ENCODE measurements around the gene P4HB.

The P4HB gene

DNA sequence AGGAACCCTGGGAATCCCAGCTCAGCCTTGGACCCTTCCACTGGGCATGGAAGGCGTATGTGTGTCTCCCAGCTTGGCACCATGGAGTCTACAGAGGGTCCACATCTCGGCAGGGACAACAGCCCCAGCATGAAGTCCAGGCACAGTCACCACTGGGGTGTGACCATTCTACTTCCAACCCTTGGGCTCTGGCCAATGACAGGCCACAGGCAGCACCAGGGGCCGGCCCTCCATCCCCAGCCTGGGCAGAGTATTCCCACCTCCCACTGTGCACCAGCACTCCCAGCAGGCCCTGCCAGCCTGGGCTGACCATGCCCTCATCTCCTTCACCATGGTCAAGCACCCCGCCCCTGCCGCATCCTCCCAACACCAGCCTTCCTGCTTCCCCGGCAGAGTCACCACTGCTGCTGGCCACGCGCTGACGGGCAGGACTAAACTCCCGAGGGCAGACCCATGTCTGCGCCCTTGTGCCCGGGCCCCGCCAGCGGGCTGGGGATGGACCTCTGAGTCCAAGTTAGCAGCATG is 15.9 kb downstream of the P4HB start:
- Histone ChIP-seq H3K27me3 (no peaks in the 10 kb centered on the region), H3K9me3 (no peaks in the 10 kb centered on the region), H3K4me3 (no peak overlapping the region), H3K27ac (no peak overlapping the region), H3K36me3 (peaks cover 48 to 68% (median 62%) of the 10 kb centered on the region in 3 donors), H3K4me1 (peaks cover 0 to 15% (median 0%) of the 10 kb centered on the region in 4 donors)
- intact Hi-C loops (cut with DNase I; ENCODE audit: low total_unique reads), result no loop called here
- no peak for DNase-seq
- TF ChIP-seq, protein P1, sequence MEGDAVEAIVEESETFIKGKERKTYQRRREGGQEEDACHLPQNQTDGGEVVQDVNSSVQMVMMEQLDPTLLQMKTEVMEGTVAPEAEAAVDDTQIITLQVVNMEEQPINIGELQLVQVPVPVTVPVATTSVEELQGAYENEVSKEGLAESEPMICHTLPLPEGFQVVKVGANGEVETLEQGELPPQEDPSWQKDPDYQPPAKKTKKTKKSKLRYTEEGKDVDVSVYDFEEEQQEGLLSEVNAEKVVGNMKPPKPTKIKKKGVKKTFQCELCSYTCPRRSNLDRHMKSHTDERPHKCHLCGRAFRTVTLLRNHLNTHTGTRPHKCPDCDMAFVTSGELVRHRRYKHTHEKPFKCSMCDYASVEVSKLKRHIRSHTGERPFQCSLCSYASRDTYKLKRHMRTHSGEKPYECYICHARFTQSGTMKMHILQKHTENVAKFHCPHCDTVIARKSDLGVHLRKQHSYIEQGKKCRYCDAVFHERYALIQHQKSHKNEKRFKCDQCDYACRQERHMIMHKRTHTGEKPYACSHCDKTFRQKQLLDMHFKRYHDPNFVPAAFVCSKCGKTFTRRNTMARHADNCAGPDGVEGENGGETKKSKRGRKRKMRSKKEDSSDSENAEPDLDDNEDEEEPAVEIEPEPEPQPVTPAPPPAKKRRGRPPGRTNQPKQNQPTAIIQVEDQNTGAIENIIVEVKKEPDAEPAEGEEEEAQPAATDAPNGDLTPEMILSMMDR (IDR thresholded peaks at IDR 0.05), result no peak

DNA sequence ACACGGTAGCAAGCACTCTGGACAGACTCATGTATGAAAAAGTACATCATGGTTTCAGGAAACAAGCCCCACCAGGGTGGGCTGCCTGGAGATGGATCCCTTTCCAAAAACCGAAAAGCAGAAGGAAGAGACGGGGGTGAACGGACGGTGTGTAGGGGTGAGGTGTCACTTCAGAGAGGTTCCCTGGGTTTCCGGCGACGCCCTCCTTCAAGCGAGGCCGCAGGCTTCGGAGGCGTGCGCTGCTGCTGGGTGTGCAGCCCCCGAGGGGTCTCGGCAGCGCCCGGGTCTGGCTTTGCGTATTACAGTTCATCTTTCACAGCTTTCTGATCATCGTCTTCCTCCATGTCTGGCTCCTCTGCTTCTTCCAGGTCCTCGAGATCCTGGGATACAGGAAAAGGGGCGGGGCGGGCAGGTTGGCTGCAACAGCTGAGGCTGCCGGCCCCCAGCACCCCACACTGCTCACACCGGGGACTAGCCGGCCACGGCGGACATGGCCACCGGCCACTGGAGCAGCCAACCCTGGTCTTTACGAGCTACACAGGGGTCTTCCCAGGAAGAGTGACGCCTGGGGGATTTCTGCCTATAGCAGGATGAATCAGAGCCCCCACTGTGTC is 16.5 kb downstream of the P4HB start:
- Histone ChIP-seq H3K27ac (no peak overlapping the region), H3K27me3 (no peaks in the 10 kb centered on the region), H3K9me3 (no peaks in the 10 kb centered on the region), H3K4me3 (no peak overlapping the region), H3K4me1 (peaks cover 0 to 15% (median 0%) of the 10 kb centered on the region in 4 donors), H3K36me3 (peaks cover 48 to 62% (median 57%) of the 10 kb centered on the region in 3 donors)
- intact Hi-C loops (cut with DNase I; ENCODE audit: low total_unique reads), result no loop called here
- no peak for DNase-seq
- TF ChIP-seq, protein P1 (IDR thresholded peaks at IDR 0.05), result no peak

DNA sequence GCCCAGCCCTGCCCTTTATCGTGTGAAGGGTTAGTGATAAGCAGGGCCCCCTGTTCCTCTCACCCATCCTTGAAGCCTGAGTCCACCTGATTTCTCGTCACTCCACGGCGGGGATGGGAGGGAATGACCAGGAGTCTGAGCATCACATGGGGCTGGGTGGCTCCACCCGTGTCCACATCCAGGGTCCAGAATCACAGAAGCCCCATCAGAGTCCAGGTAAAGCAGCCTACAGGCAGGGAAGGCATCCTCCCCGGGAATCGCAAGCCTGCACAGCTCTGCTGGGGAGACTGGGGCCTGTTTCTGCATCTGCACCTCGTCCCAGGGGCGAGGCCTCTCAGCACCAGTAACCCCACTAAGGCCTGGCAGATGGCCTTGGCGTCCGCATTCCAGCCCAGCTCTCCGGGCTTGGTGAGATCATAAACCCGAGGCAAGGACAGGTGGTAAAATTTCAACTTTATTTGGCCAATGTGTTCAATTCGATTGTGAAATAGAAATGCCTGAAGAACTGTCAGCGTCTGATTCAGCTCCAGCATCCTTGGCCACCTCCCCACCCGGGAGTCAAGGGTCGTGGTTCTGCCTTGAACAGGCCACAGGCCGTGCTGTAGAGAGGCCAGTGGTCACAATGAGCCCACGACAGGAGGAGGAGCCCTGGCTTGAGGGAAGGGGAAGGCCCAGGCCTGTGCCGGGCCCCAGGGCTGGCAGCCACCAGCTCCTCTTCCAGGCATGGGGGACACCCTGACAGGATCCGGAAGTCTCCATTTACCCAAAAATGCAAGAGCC is 17.4 kb downstream of the P4HB start:
- no peak overlapping the region for H3K4me3 ChIP-seq
- H3K4me1 ChIP-seq, result peaks cover 0 to 15% (median 0%) of the 10 kb centered on the region in 4 donors
- H3K9me3 ChIP-seq, result no peaks in the 10 kb centered on the region
- no peak overlapping the region for H3K27ac ChIP-seq
- no peak for DNase-seq
- no peaks in the 10 kb centered on the region for H3K27me3 ChIP-seq
- peaks cover 48 to 55% (median 54%) of the 10 kb centered on the region in 3 donors for H3K36me3 ChIP-seq
- intact Hi-C loops (cut with DNase I; ENCODE audit: low total_unique reads), result no loop called here
- TF ChIP-seq, protein P1 (IDR thresholded peaks at IDR 0.05), result no peak

DNA sequence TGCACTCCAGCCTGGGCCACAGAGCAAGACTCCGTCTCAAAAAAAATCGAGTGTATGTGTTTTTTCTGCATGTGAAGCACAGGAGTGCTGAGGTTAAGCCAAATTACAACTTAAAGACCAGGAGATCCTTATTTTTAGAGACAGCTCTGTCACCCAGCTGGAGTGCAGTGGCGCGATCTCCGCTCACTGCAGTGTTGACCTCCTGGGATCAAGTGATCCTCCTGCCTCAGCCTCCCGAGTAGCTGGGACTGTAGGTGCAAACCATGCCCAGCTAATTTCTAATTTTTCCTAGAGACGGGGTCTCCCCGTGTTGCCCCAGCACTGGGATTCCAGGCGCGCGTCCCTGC is 18.0 kb downstream of the P4HB start:
- Histone ChIP-seq H3K27me3 (no peaks in the 10 kb centered on the region), H3K4me1 (peaks cover 0 to 15% (median 0%) of the 10 kb centered on the region in 4 donors), H3K36me3 (peaks cover 46 to 49% (median 48%) of the 10 kb centered on the region in 3 donors), H3K27ac (no peak overlapping the region), H3K4me3 (no peak overlapping the region), H3K9me3 (no peaks in the 10 kb centered on the region)
- TF ChIP-seq, protein P1 (IDR thresholded peaks at IDR 0.05), result no peak
- DNase-seq, result no peak
- intact Hi-C loops (cut with DNase I; ENCODE audit: low total_unique reads), result no loop called here

DNA sequence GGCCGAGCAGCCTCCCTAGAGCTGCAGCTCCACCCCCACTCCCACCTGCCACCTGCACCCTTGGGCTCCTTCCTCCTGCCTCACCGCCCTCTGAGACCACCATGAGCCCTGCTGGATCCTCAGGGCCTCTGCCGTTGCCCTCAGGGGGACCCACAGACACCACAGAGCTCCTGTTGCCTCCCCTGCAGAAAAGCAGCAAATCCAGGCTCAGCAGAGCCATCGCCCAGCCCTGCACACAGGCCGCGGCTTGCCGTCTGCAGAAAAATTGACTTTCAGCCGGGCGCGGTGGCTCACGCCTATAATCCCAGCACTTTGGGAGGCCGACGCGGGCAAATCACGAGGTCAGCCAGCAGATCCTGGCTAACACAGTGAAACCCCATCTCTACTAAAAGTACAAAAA is 18.5 kb downstream of the P4HB start:
- Histone ChIP-seq H3K36me3 (peaks cover 41 to 44% (median 43%) of the 10 kb centered on the region in 3 donors), H3K9me3 (no peaks in the 10 kb centered on the region), H3K4me3 (no peak overlapping the region), H3K27ac (no peak overlapping the region), H3K27me3 (no peaks in the 10 kb centered on the region), H3K4me1 (peaks cover 0 to 15% (median 0%) of the 10 kb centered on the region in 4 donors)
- intact Hi-C loops (cut with DNase I; ENCODE audit: low total_unique reads), result no loop called here
- no peak for DNase-seq
- TF ChIP-seq, protein P1 (IDR thresholded peaks at IDR 0.05), result no peak
